ENCODE results near the gene BMPR1B.

GRCh38 chr4:94912606-94913005, 154.9 kb downstream of the BMPR1B start:
- TF ChIP-seq POLR2A (IDR thresholded peaks at IDR 0.05) (no peak), CTCF (IDR thresholded peaks at IDR 0.05) (no peak)

Data from right lobe of liver (tissue), 4 donors.